ENCODE results near the gene ALDOB. TPM values are rescaled to one million over a fixed set of nuclear protein-coding genes. Genes with fewer than 3 reads are reported as not detected.

The ALDOB gene
- total RNA-seq, 1 experiment from 2014 or later: 0.67 TPM

DNA sequence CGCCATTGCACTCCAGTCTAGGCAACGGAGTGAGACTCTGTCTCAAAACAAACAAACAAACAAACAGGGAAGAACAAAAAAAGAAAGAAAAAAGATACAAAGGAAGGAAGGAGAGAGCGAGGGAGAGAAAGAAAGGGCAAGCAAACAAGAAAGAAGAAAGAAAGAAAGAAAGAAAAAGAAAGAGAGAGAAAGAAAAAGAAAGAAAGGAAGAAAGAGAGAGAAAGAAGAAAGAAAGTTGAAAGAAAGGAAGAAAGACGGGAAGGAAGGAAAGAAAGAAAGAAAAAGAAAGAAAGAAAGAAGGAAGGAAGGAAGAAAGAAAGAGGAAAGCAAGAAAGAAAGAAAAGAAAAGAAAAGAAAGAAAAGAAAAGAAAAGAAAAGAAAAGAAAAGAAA is 13.1 kb upstream of the ALDOB start:
- no peak for DNase-seq (ENCODE audit: low read depth, low spot score)
- Histone ChIP-seq H3K4me3 (ENCODE audit: low read depth in 2 of 2, low read length in 2 of 2) (peak overlapping the region; percentile 11 to 52; a peak in 3 of 4 replicates), H3K9me3 (ENCODE audit: control insufficient read depth, insufficient read depth, low read depth, low read length) (no peaks in the 10 kb centered on the region), H3K27ac (ENCODE audit: low read length) (no peak overlapping the region), H3K36me3 (ENCODE audit: control insufficient read depth, insufficient read depth, low read length) (no peaks in the 10 kb centered on the region), H3K27me3 (ENCODE audit: control insufficient read depth, insufficient read depth, low read length) (peaks cover 2% of the 10 kb centered on the region; the same call in 1 of the 2 replicates), H3K4me1 (ENCODE audit: control insufficient read depth, insufficient read depth, low read length) (no peaks in the 10 kb centered on the region)
- POLR2A ChIA-PET: no interaction called here
- CTCF ChIA-PET: interaction anchor here (0.9 to 1.6 kb wide), 6 partner anchors 10 to 85 kb away, joined by 3 to 10 read pairs (median 4); partner anchors contain the start of gene RNF20
- no TSS peak for BruUV-seq (replicated peaks)
- in situ Hi-C loops (cut with HindIII; ENCODE audit: low pct_unique_long_range_greater_than_20kb, low sequenced_read_pairs): no loop called here
- intact Hi-C loops (cut with micrococcal nuclease; ENCODE audit: unreplicated experiment): loop anchor here (2.0 kb wide), 1 partner anchor 82 kb away; no protein-coding TSS in a partner anchor
- no peak for ATAC-seq
- TF ChIP-seq SIN3A (IDR thresholded peaks at IDR 0.05; ENCODE audit: borderline replicate concordance, insufficient read depth, low read depth, low read length) (no peak), TCF7L2 (IDR thresholded peaks at IDR 0.05; ENCODE audit: low read depth, low read length) (no peak), REST (IDR thresholded peaks at IDR 0.05; ENCODE audit: insufficient read depth in 1 of 2, low read depth in 2 of 2, low read length in 1 of 2) (no peak), POLR2AphosphoS5 (IDR thresholded peaks at IDR 0.05; ENCODE audit: low read depth, low read length) (no peak)
- TF ChIP-seq, protein P1, sequence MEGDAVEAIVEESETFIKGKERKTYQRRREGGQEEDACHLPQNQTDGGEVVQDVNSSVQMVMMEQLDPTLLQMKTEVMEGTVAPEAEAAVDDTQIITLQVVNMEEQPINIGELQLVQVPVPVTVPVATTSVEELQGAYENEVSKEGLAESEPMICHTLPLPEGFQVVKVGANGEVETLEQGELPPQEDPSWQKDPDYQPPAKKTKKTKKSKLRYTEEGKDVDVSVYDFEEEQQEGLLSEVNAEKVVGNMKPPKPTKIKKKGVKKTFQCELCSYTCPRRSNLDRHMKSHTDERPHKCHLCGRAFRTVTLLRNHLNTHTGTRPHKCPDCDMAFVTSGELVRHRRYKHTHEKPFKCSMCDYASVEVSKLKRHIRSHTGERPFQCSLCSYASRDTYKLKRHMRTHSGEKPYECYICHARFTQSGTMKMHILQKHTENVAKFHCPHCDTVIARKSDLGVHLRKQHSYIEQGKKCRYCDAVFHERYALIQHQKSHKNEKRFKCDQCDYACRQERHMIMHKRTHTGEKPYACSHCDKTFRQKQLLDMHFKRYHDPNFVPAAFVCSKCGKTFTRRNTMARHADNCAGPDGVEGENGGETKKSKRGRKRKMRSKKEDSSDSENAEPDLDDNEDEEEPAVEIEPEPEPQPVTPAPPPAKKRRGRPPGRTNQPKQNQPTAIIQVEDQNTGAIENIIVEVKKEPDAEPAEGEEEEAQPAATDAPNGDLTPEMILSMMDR (IDR thresholded peaks at IDR 0.05): no peak

GRCh38 chr9:101446732-101447131 is 11.2 kb upstream of the ALDOB start:
- in situ Hi-C loops (cut with HindIII; ENCODE audit: low pct_unique_long_range_greater_than_20kb, low sequenced_read_pairs) (no loop called here), intact Hi-C loops (cut with micrococcal nuclease; ENCODE audit: unreplicated experiment) (no loop called here)
- Histone ChIP-seq H3K36me3 (ENCODE audit: control insufficient read depth, insufficient read depth, low read length) (no peaks in the 10 kb centered on the region), H3K4me1 (ENCODE audit: control insufficient read depth, insufficient read depth, low read length) (no peaks in the 10 kb centered on the region), H3K9me3 (ENCODE audit: control insufficient read depth, insufficient read depth, low read depth, low read length) (no peaks in the 10 kb centered on the region), H3K27me3 (ENCODE audit: control insufficient read depth, insufficient read depth, low read length) (peaks cover 2% of the 10 kb centered on the region; the same call in 1 of the 2 replicates), H3K4me3 (ENCODE audit: low read depth in 2 of 2, low read length in 2 of 2) (no peak overlapping the region), H3K27ac (ENCODE audit: low read length) (no peak overlapping the region)
- POLR2A ChIA-PET: no interaction called here
- DNase-seq (ENCODE audit: low read depth, low spot score) (no peak), ATAC-seq (no peak)
- no TSS peak for BruUV-seq (replicated peaks)
- CTCF ChIA-PET: no interaction called here
- TF ChIP-seq, protein P1 (IDR thresholded peaks at IDR 0.05): no peak
- no peak for TF ChIP-seq REST (IDR thresholded peaks at IDR 0.05; ENCODE audit: insufficient read depth in 1 of 2, low read depth in 2 of 2, low read length in 1 of 2)

Data from Panc1 (cell line).